HPDE6-E6E7 (cell line): ENCODE measurements around the gene ZC3H18.
A peak's percentile ranks its signal among the peaks of the same experiment; 100 is the strongest.

Source experiments
- DNase-seq: peaks from one replicate; pipeline ENCODE4 v3.0.0; 2011; ENCODE audit warnings: missing footprints; ENCODE audit errors: extremely low spot score

ZC3H18 gene

GRCh38 chr16:88678224-88678979 lies 108.2 kb downstream of the ZC3H18 start:
- no peak for DNase-seq

- DNase-seq = no peak
Observed at GRCh38 chr16:88680554-88681083, 110.4 kb downstream of the ZC3H18 start.

- DNase-seq = peak; percentile 49
Observed at GRCh38 chr16:88681084-88681680, 111.0 kb downstream of the ZC3H18 start.
